Mammary epithelial cell (primary cell): Measurements from ENCODE around the gene NLGN4X.

Source experiments
- EZH2 ChIP-seq: IDR thresholded peaks from 2 replicates; pipeline ENCODE4 v1.6.1; 2012; ENCODE audit warnings: low read length, inconsistent platforms, borderline replicate concordance
- TF ChIP-seq, protein P1 (sequence below), 2 donors: IDR thresholded peaks in 1 of 2; conservative IDR thresholded peaks in 1 of 2; 2 replicates each; pipeline ENCODE4 v1.5.1; 2011 to 2012; ENCODE audit warnings: inconsistent platforms in 2 of 2, low read length in 2 of 2, mild to moderate bottlenecking in 2 of 2, control low read depth in 1 of 2, low read depth in 1 of 2; ENCODE audit not compliant: insufficient read depth in 1 of 2; ENCODE audit errors: extremely low read depth in 1 of 2

DNA sequence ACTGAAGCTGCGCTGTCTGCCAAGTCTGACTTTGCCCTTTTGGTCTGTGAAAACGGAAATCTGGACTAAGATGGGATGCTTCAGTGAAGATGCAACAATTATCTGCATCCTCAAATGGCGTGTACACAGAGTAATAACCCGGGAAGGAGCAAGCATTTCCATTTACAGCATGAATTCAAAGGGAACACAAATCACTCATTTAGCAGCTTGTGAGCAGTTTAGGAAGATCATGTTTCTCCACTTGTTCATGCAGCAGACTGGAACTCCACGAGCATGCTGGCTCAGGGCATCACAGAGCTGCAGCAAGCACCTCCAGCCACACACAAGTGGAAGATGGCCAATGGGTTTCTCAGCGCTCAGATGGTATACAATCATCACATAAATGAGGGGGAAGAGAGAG is 175.5 kb downstream of the NLGN4X start:
- TF ChIP-seq, protein P1, sequence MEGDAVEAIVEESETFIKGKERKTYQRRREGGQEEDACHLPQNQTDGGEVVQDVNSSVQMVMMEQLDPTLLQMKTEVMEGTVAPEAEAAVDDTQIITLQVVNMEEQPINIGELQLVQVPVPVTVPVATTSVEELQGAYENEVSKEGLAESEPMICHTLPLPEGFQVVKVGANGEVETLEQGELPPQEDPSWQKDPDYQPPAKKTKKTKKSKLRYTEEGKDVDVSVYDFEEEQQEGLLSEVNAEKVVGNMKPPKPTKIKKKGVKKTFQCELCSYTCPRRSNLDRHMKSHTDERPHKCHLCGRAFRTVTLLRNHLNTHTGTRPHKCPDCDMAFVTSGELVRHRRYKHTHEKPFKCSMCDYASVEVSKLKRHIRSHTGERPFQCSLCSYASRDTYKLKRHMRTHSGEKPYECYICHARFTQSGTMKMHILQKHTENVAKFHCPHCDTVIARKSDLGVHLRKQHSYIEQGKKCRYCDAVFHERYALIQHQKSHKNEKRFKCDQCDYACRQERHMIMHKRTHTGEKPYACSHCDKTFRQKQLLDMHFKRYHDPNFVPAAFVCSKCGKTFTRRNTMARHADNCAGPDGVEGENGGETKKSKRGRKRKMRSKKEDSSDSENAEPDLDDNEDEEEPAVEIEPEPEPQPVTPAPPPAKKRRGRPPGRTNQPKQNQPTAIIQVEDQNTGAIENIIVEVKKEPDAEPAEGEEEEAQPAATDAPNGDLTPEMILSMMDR (conservative IDR thresholded peaks at IDR 0.05 in 1 of 2, IDR thresholded peaks at IDR 0.05 in 1 of 2; ENCODE audit: extremely low read depth in 1 of 2, insufficient read depth in 1 of 2, low read depth in 1 of 2, low read length in 2 of 2), result no peak
- TF ChIP-seq EZH2, result no peak
